ENCODE results near the gene ZMAT5. TPM values are rescaled to one million over a fixed set of nuclear protein-coding genes. Genes with fewer than 3 reads are reported as not detected.

Gene ZMAT5
- total and polyA plus RNA-seq, 9 of the 15 experiments (the other 6 are each of a cell fraction or from before 2014, with no cell fraction given): 2.0 to 25.2 (median 11.9) TPM

DNA sequence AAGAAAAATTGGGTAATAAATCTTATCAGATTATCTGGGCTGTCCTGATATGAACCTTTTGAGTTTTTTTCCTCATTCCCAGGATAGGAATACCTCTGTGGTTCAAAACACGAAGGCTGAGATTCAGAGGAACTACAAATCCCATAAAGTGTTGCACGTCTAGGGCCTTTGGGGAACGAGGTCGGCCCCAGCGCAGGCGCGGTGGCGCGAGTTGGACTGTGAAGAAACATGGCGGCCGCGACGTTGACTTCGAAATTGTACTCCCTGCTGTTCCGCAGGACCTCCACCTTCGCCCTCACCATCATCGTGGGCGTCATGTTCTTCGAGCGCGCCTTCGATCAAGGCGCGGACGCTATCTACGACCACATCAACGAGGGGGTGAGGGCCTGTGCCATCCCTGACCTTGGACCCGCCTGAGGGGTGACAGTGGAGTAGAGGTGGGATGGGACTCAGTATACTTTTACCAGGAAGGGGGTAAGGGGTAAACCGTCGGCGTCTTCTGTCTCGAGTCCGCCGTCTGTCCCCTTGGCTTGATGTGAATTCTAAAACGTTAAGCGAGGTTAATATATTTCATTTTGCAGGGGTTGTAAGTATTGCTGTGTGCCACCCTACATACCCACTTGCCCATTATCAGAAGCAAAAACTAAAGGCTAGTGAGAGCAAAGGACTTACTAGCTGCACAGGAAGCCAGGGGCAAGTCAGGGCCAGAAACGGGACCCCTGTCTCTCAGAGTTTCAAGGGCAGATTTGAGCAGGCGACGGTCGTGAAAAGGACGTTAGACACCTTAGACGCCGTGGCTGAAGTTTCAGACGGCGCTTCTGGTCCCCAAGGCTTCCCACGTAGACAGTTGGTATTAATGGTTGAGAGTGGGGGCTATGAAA is 604 bp upstream of the ZMAT5 start, which contains the start of gene UQCR10 (continued):
- TF ChIP-seq, protein P1, sequence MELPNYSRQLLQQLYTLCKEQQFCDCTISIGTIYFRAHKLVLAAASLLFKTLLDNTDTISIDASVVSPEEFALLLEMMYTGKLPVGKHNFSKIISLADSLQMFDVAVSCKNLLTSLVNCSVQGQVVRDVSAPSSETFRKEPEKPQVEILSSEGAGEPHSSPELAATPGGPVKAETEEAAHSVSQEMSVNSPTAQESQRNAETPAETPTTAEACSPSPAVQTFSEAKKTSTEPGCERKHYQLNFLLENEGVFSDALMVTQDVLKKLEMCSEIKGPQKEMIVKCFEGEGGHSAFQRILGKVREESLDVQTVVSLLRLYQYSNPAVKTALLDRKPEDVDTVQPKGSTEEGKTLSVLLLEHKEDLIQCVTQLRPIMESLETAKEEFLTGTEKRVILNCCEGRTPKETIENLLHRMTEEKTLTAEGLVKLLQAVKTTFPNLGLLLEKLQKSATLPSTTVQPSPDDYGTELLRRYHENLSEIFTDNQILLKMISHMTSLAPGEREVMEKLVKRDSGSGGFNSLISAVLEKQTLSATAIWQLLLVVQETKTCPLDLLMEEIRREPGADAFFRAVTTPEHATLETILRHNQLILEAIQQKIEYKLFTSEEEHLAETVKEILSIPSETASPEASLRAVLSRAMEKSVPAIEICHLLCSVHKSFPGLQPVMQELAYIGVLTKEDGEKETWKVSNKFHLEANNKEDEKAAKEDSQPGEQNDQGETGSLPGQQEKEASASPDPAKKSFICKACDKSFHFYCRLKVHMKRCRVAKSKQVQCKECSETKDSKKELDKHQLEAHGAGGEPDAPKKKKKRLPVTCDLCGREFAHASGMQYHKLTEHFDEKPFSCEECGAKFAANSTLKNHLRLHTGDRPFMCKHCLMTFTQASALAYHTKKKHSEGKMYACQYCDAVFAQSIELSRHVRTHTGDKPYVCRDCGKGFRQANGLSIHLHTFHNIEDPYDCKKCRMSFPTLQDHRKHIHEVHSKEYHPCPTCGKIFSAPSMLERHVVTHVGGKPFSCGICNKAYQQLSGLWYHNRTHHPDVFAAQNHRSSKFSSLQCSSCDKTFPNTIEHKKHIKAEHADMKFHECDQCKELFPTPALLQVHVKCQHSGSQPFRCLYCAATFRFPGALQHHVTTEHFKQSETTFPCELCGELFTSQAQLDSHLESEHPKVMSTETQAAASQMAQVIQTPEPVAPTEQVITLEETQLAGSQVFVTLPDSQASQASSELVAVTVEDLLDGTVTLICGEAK (IDR thresholded peaks at IDR 0.05): no peak
- TF ChIP-seq, protein P1 (CRISPR knock-in tag; IDR thresholded peaks at IDR 0.05): no peak
- no peak for TF ChIP-seq JUN (IDR thresholded peaks at IDR 0.05; ENCODE audit: borderline replicate concordance, low read depth, low read length)
- no peak for TF ChIP-seq JUN (CRISPR knock-in tag; IDR thresholded peaks at IDR 0.05; ENCODE audit: borderline replicate concordance)
- TF ChIP-seq HNRNPK (IDR thresholded peaks at IDR 0.05; ENCODE audit: low read depth, low read length, poor library complexity, severe bottlenecking): no peak
- TF ChIP-seq ZNF644 (tag; IDR thresholded peaks at IDR 0.05; ENCODE audit: low read depth): peak; percentile 59
- no peak for TF ChIP-seq TCF7 (IDR thresholded peaks at IDR 0.05; ENCODE audit: borderline replicate concordance)
- TF ChIP-seq TOE1 (IDR thresholded peaks at IDR 0.05; ENCODE audit: borderline replicate concordance): no peak
- TF ChIP-seq TOE1 (CRISPR knock-in tag; IDR thresholded peaks at IDR 0.05; ENCODE audit: borderline replicate concordance, low read depth): no peak
- TF ChIP-seq YY1 (IDR thresholded peaks at IDR 0.05; ENCODE audit: borderline replicate concordance in 1 of 3, control insufficient read depth in 1 of 3, extremely low read depth in 1 of 3, insufficient read depth in 3 of 3, insufficient read length in 1 of 3, insufficient replicate concordance in 2 of 3, low read depth in 1 of 3, low read length in 2 of 3): peak; percentile 82 to 95 (median 89)
- TF ChIP-seq NELFE (IDR thresholded peaks at IDR 0.05; ENCODE audit: insufficient read depth, insufficient read length): no peak
- no peak for TF ChIP-seq WHSC1 (IDR thresholded peaks at IDR 0.05; ENCODE audit: low read length)
- TF ChIP-seq, protein P2, sequence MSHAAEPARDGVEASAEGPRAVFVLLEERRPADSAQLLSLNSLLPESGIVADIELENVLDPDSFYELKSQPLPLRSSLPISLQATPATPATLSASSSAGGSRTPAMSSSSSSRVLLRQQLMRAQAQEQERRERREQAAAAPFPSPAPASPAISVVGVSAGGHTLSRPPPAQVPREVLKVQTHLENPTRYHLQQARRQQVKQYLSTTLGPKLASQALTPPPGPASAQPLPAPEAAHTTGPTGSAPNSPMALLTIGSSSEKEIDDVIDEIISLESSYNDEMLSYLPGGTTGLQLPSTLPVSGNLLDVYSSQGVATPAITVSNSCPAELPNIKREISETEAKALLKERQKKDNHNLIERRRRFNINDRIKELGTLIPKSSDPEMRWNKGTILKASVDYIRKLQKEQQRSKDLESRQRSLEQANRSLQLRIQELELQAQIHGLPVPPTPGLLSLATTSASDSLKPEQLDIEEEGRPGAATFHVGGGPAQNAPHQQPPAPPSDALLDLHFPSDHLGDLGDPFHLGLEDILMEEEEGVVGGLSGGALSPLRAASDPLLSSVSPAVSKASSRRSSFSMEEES (CRISPR knock-in tag; IDR thresholded peaks at IDR 0.05): no peak
- TF ChIP-seq ZNF124 (CRISPR knock-in tag; IDR thresholded peaks at IDR 0.05): no peak
- TF ChIP-seq MEIS2 (IDR thresholded peaks at IDR 0.05; ENCODE audit: partially characterized antibody): peak; percentile 62
- TF ChIP-seq ZKSCAN1 (IDR thresholded peaks at IDR 0.05; ENCODE audit: low read depth, low read length): no peak
